ACC112 (cell line): ENCODE results near the gene SRSF9.
A peak's percentile ranks its signal among the peaks of the same experiment; 100 is the strongest.
"Not testable (repeated sequence)": the region's sequence is repeated elsewhere in the genome, so short reads cannot be mapped to it uniquely, and the experiment has no call there.

Experiments
- H2AFZ ChIP-seq: fragments of 200-600 bp; sonication (generic); one replicate; pipeline ENCODE4 v1.6.0; 2017; ENCODE audit warnings: antibody characterized with exemption, low read length; ENCODE audit not compliant: unreplicated experiment
- H3K27ac ChIP-seq: fragments of 200-600 bp; sonication (generic); 2 replicates; pipeline ENCODE4 v1.5.1; 2014; ENCODE audit warnings: low read depth, mild to moderate bottlenecking, antibody characterized with exemption, low read length, moderate library complexity
- H3K27me3 ChIP-seq: fragments of 200-600 bp; sonication (generic); 2 replicates; pipeline ENCODE4 v1.6.1; 2014; ENCODE audit warnings: mild to moderate bottlenecking, antibody characterized with exemption, low read length, moderate library complexity, mixed read lengths; ENCODE audit not compliant: insufficient read depth
- H3K36me3 ChIP-seq: fragments of 200-600 bp; sonication (generic); 2 replicates; pipeline ENCODE4 v1.6.1; 2016; ENCODE audit warnings: mild to moderate bottlenecking, antibody characterized with exemption, low read length, moderate library complexity, mixed read lengths; ENCODE audit not compliant: insufficient read depth
- H3K4me1 ChIP-seq: fragments of 200-600 bp; sonication (generic); one replicate; pipeline ENCODE4 v1.6.1; 2016; ENCODE audit warnings: low read length, mixed read lengths; ENCODE audit not compliant: insufficient read depth, unreplicated experiment, control insufficient read depth
- H3K4me3 ChIP-seq: fragments of 200-600 bp; sonication (generic); 2 replicates; pipeline ENCODE4 v1.5.1; 2014; ENCODE audit warnings: mild to moderate bottlenecking, low read depth, low read length
- H3K79me2 ChIP-seq: fragments of 200-600 bp; sonication (generic); one replicate; pipeline ENCODE4 v1.6.0; 2016; ENCODE audit warnings: low read length; ENCODE audit not compliant: control insufficient read depth, unreplicated experiment, insufficient read depth

Gene SRSF9

DNA sequence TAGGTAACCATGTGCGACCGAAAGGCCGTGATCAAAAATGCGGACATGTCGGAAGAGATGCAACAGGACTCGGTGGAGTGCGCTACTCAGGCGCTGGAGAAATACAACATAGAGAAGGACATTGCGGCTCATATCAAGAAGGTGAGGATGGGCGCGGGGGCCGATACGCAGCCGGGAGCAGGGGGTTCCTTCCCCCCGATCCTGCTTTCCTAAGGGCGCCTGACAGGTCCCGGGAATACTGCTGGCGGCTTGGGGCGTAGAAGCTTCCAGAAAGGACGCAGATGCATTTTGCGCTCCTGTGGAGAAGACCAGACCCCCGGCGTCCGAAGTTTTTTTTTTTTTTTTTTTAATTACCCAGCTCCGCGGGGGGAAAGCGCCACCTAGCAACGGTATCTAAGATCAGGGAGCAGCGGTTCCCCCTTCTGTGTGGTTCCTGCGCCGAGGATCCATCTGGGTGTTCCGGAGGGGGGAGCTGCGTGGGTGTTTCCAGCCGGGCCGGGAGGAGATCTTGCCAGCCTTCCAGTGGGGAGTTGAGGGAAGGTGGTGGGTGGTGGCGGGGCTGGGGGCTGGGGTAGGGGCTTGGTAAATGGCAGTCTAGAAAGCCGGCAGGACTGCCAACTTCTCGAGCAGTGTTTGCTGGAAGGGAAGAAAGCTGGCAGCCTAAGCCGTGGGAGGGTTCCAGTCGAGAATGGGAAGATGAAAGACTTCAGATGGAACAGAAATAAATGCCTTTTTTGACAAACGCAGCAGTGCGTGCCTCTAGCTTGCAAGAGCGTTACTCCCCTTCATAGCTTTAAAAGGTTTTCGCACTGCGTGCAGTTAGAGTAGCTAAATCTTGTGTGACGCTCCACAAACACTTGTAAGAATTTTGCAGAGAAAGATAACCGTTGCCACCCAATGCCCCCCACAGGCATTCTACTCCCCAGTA lies 27.1 kb upstream of the SRSF9 start:
- Histone ChIP-seq H3K79me2 (peaks cover 37% of the 10 kb centered on the region), H3K4me3 (peak overlapping the region; percentile 82), H2AFZ (no peak overlapping the region), H3K27me3 (no peaks in the 10 kb centered on the region), H3K36me3 (peaks cover 12% of the 10 kb centered on the region), H3K27ac (peak overlapping the region; percentile 12; the same call in 1 of the 2 replicates), H3K4me1 (peaks cover 24% of the 10 kb centered on the region)

- Histone ChIP-seq H3K4me1 (peaks cover 24% of the 10 kb centered on the region), H3K27me3 (no peaks in the 10 kb centered on the region), H3K27ac (peak within 1 kb of the TSS; percentile 12; the same call in 1 of the 2 replicates), H3K79me2 (peaks cover 37% of the 10 kb centered on the region), H2AFZ (peak within 1 kb of the TSS; percentile 88), H3K4me3 (peak within 1 kb of the TSS; percentile 82), H3K36me3 (peaks cover 12% of the 10 kb centered on the region)
Observed at GRCh38 chr12:120495731-120496412, 26.3 kb upstream of the SRSF9 start, which contains the start of gene DYNLL1. Gene DYNLL1 (plus strand): TSS chr12:120496113. CDS start chr12:120496422, 309 bp downstream.

GRCh38 chr12:120495186-120495730 lies 25.7 kb upstream of the SRSF9 start:
- Histone ChIP-seq H3K27ac (no peak overlapping the region), H3K4me3 (peak overlapping the region; percentile 82), H3K27me3 (no peaks in the 10 kb centered on the region), H3K4me1 (peaks cover 24% of the 10 kb centered on the region), H3K79me2 (peaks cover 37% of the 10 kb centered on the region), H2AFZ (peak overlapping the region; percentile 88), H3K36me3 (peaks cover 12% of the 10 kb centered on the region)

- Histone ChIP-seq H3K4me3 (no peak overlapping the region), H2AFZ (no peak overlapping the region), H3K27ac (no peak overlapping the region), H3K27me3 (no peaks in the 10 kb centered on the region), H3K4me1 (peaks cover 9% of the 10 kb centered on the region), H3K79me2 (peaks cover 6% of the 10 kb centered on the region), H3K36me3 (no peaks in the 10 kb centered on the region; the same call in 1 of the 2 replicates)
Observed at GRCh38 chr12:120490833-120491512, 21.4 kb upstream of the SRSF9 start.

GRCh38 chr12:120490325-120490724 lies 20.8 kb upstream of the SRSF9 start:
- Histone ChIP-seq H2AFZ (no peak overlapping the region), H3K36me3 (no peaks in the 10 kb centered on the region; the same call in 1 of the 2 replicates), H3K4me3 (no peak overlapping the region), H3K27me3 (no peaks in the 10 kb centered on the region), H3K4me1 (peaks cover 8% of the 10 kb centered on the region), H3K79me2 (peaks cover 4% of the 10 kb centered on the region), H3K27ac (no peak overlapping the region)

DNA sequence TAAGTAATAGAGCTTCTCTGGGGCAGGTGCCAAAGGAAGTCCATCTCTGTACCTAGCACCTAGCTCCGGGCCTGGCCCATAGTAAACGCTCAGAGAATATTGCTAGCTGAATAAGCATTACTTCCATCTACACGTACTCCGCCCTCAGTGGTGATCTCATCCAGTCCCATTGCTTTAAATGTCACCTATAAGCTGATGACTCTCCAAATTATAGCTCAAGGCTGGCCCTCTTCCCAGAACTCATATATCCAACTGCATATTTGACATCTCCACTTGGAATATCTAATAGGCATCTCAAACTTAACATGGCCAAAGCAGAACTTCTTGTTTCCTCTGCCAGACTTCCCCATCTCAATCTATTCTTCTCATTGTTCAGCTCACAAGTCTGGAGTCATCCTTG lies 19.5 kb upstream of the SRSF9 start:
- no peaks in the 10 kb centered on the region for H3K27me3 ChIP-seq
- H2AFZ ChIP-seq: no peak overlapping the region
- no peak overlapping the region for H3K27ac ChIP-seq
- H3K4me1 ChIP-seq: no peaks in the 10 kb centered on the region
- no peaks in the 10 kb centered on the region for H3K79me2 ChIP-seq
- H3K36me3 ChIP-seq: no peaks in the 10 kb centered on the region; the same call in 1 of the 2 replicates
- H3K4me3 ChIP-seq: no peak overlapping the region

DNA sequence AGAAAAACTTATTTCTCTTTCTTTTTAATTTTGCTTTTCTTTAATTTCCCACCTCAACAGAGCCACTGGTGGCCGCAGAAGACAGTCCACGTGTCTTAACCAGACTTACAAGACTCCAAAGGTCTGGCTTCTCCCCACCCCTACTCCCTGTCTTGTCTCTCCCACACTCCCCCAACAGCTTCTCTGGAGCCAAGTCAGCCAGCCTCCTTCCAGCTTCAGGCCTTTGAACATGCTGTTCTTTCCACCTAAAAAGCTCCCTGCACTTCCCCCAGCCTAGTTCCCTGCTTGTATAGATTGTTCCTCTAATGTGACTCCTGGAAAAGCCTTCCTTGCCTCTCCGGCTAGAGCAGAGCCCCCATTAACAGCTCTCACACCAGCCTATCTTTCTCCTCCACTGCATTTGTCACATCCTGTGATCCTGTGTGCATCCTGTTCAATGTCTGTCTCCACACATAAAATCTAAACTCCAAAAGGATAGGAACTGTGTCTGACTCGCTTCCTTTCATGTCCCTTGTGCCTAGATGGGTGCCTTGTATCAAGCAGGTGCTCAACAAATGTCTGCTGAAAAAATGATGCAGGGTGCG lies 18.6 kb upstream of the SRSF9 start:
- Histone ChIP-seq H3K4me1 (no peaks in the 10 kb centered on the region), H2AFZ (no peak overlapping the region), H3K27ac (no peak overlapping the region), H3K79me2 (no peaks in the 10 kb centered on the region), H3K4me3 (no peak overlapping the region), H3K36me3 (no peaks in the 10 kb centered on the region; the same call in 1 of the 2 replicates), H3K27me3 (no peaks in the 10 kb centered on the region)

DNA sequence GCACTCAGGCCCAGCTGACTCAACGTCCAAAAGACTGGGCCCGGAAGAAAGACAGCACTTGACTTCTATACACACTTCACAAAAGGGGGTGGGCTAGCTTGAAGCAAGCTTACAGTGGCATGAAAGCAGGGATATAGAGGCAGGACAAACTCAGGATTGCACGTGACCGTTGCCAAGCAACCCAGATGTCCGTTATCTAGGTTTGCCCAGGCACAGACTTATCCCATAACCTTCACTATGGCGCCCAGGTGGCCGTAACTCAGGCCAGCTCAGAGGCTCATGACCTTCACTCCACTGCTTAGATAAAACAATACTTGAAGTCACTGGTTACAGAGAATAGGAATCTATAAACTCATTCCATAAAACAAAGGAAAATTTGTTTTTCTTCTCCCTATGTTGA lies 18.0 kb upstream of the SRSF9 start:
- not testable (repeated sequence) for H2AFZ ChIP-seq, H3K27me3 ChIP-seq, H3K4me1 ChIP-seq, H3K36me3 ChIP-seq, H3K79me2 ChIP-seq, H3K27ac ChIP-seq, H3K4me3 ChIP-seq

DNA sequence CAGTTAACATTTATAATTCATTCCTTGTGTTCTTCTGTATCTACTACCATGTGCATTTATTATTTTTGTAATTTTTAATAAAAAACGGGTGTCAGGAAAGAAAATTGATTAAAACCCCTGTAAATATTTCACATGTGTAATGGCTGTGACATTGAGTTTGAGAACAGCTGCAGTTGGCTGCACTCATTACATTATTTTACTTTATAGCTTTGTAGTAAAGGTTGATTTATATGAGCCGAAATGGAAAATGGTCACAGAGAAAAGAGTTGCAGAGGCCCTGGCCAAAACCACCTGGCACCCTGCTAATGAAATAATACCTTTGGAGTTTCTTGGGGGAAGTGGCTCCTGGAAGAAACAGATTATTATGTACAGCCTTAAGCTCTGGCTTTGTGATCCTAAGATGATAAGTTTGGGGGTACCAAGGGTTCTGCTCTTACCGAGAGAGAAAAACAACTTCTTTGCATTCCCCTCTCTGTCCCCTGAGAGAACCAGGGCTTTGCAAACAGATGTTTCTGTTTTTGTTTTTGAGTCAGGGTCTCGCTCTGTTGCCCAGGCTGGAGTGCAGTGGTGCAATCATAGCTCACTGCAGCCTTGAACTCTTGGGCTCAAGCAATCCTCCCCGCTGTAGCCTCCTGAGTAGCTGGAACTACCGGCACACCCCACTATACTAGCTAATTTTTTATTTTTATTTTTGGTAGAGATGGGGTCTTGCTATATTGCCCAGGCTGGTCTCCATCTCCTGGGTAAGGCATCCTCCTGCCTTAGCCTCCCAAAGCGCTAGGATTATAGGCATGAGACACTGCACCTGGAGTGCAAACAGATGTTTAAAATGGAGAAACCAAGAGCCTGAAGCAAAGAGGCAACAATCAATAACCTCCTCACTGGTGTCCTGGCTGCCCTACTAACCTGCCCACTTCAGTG lies 16.7 kb upstream of the SRSF9 start:
- Histone ChIP-seq H3K27ac (no peak overlapping the region), H2AFZ (no peak overlapping the region), H3K36me3 (no peaks in the 10 kb centered on the region; the same call in 1 of the 2 replicates), H3K4me3 (no peak overlapping the region), H3K4me1 (no peaks in the 10 kb centered on the region), H3K27me3 (no peaks in the 10 kb centered on the region), H3K79me2 (no peaks in the 10 kb centered on the region)
